Subcutaneous adipose tissue (tissue), 4 donors: ENCODE data around the gene COL25A1. TPM values are rescaled to one million over a fixed set of nuclear protein-coding genes. Genes with fewer than 3 reads are reported as not detected.

ENCODE experiments used
- total RNA-seq, 4 donors: library from RNA; depleted of rRNA; stranded (reverse); fragments of >200 nt; gene quantifications; one replicate each; pipeline ENCODE4 v1.1.0, GENCODE V29; 2016
- TF ChIP-seq, protein P1 (sequence below): fragments of 450-650 bp; IDR thresholded peaks from one replicate; pipeline ENCODE4 v1.5.1; 2016; ENCODE audit warnings: low read depth, mild to moderate bottlenecking, control low read depth, antibody characterized with exemption, moderate library complexity

The COL25A1 gene
- total RNA-seq, 4 donors from 2014 or later, result 4.9 to 12.9 (median 10.1) TPM

DNA sequence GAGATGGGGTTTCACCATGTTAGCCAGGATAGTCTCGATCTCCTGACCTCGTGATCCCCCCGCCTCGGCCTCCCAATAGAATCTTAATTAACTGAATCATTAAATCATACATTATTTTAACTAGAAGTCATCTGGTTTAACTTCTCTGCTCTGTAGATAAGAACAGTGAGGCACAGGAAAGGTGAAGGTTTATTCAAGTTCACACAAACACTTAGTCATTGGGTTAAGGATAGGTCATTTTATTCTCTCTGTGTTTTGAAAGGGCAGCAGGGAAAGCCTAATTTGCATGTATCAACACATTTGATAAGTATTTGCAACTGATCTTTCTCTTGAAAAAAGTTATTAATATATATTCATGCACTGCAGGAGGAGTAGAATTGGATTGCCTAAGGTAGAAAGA, 538.5 kb downstream of the COL25A1 start:
- TF ChIP-seq, protein P1, sequence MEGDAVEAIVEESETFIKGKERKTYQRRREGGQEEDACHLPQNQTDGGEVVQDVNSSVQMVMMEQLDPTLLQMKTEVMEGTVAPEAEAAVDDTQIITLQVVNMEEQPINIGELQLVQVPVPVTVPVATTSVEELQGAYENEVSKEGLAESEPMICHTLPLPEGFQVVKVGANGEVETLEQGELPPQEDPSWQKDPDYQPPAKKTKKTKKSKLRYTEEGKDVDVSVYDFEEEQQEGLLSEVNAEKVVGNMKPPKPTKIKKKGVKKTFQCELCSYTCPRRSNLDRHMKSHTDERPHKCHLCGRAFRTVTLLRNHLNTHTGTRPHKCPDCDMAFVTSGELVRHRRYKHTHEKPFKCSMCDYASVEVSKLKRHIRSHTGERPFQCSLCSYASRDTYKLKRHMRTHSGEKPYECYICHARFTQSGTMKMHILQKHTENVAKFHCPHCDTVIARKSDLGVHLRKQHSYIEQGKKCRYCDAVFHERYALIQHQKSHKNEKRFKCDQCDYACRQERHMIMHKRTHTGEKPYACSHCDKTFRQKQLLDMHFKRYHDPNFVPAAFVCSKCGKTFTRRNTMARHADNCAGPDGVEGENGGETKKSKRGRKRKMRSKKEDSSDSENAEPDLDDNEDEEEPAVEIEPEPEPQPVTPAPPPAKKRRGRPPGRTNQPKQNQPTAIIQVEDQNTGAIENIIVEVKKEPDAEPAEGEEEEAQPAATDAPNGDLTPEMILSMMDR, result no peak

DNA sequence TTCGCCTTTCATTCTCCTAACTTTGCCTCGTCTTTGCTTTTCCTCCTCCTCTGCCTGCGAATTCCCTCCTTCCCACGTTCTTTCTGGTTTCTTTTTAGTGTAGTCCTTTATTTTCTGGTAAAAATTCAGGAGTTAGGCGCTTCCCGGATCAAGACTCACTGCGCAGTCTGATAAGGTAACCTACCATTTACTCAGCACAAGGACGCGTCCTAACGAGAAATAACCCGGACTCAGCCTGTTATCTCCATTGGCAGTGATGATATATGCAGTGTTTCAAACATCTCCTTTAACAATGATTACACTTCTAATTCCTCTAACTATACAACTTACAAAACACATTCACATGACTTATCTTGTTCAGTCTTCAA, 539.2 kb downstream of the COL25A1 start:
- TF ChIP-seq, protein P1, result no peak

DNA sequence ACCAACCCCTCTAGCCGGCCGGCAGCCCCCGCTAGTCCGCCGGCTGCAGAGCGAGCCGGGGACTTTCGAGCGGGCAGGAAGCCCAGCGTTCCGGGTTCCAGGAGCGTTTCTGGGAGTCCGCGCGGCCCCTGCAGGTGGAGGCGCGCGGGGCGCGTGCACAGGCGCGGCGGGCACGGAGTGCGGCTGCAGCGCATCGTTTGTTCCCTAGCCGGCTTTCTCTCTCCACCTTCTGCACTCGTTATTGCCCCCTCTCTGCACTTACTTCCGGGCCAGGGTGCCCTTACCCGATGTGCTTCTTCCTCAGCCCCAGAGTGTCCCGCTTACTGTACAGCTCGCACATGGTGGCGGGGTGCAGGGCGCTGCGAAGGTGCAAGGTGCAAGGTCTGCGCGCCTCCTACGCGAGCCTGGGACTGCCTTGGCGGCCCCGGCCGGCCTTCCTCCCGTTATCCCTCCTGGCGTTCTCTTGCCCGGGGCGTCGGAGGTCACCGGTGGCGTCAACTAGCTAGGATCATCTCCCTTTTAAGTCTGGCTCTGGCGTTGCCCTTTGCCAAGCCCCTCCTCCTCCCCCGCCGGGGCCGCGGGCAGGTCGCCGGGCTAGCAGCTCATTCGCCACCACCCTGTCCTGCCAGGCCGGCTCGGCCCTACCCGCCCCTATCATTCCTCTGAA, 539.8 kb downstream of the COL25A1 start, which contains the start of gene ETNPPL:
Gene ETNPPL (minus strand): TSS at position 495 of the 667 bp plus-strand sequence. CDS start 155 bp downstream, at position 340.
- TF ChIP-seq, protein P1, result no peak

Other genes with a start within 250 kb of the COL25A1 start
- 10 to 100 TPM; 36.9 to 50.9 (median 44.0) TPM for gene SEC24B, start 131.2 kb upstream of the COL25A1 start, total RNA-seq